SK-N-SH (cell line): ENCODE measurements around the gene APBA2. TPM values are rescaled to one million over a fixed set of nuclear protein-coding genes. Genes with fewer than 3 reads are reported as not detected.
A peak's percentile ranks its signal among the peaks of the same experiment; 100 is the strongest.

Source experiments
- CTCF ChIA-PET: fragments of 300-600, 350-600 bp; formaldehyde crosslinking; extraction: SDS; loops from one replicate; lab custom pipeline; 2021; lab: Yijun Ruan, JAX
- POLR2A ChIA-PET: fragments of 350-600 bp; sonication (Branson Sonifier 250); formaldehyde crosslinking; extraction: SDS; loops from one replicate; lab custom pipeline; 2020; ENCODE audit warnings: antibody characterized with exemption, inconsistent platforms; lab: Yijun Ruan, JAX
- DNase-seq: peaks from one replicate; pipeline ENCODE4 v3.0.0; 2012
- H2AFZ ChIP-seq: fragments of 200-600 bp; sonication (generic); 2 replicates; pipeline ENCODE4 v1.8.1; 2016; ENCODE audit warnings: antibody characterized with exemption, mild to moderate bottlenecking, low read depth
- H3F3A ChIP-seq: fragments of 200-600 bp; sonication (generic); replicated peaks from 2 replicates; pipeline ENCODE3; 2016; ENCODE audit warnings: antibody characterized with exemption, mild to moderate bottlenecking; ENCODE audit not compliant: insufficient read depth
- H3K27ac ChIP-seq, 2 experiments: fragments of 200-500 bp in 1 of 2; fragments of 200-600 bp in 1 of 2; sonication (Bioruptor generic) in 1 of 2; sonication (generic), shearing (Covaris generic) in 1 of 2; 2 replicates each; pipeline versions ENCODE4 v1.5.1 to v1.6.1; 2014 to 2016; ENCODE audit warnings: low read depth in 2 of 2, inconsistent platforms in 1 of 2, low read length in 1 of 2, mild to moderate bottlenecking in 1 of 2, mixed read lengths in 1 of 2
- H3K27me3 ChIP-seq: fragments of 200-600 bp; sonication (generic), shearing (Covaris generic); 2 replicates; pipeline ENCODE4 v1.6.1; 2016; ENCODE audit warnings: mixed run types; ENCODE audit not compliant: insufficient read depth
- H3K36me3 ChIP-seq, 2 experiments: fragments of 200-500 bp in 1 of 2; fragments of 200-600 bp in 1 of 2; sonication (Bioruptor generic) in 1 of 2; sonication (generic) in 1 of 2; replicated peaks in 1 of 2; 2 replicates each; pipeline versions ENCODE3 to v1.5.1; 2014 to 2016; ENCODE audit warnings: low read length in 1 of 2, mild to moderate bottlenecking in 1 of 2; ENCODE audit not compliant: insufficient read depth in 2 of 2, control insufficient read depth in 1 of 2
- H3K4me1 ChIP-seq, 2 experiments: fragments of 200-500 bp in 1 of 2; fragments of 200-600 bp in 1 of 2; sonication (Bioruptor generic) in 1 of 2; sonication (generic), shearing (Covaris generic) in 1 of 2; 2 replicates each; pipeline versions ENCODE4 v1.5.1 to v1.6.1; 2014 to 2016; ENCODE audit warnings: low read depth in 1 of 2, low read length in 1 of 2, mixed run types in 1 of 2; ENCODE audit not compliant: insufficient read depth in 2 of 2, control insufficient read depth in 1 of 2
- H3K4me2 ChIP-seq: fragments of 200-600 bp; sonication (generic), shearing (Covaris generic); 2 replicates; pipeline ENCODE4 v1.6.1; 2017; ENCODE audit warnings: mixed run types
- H3K4me3 ChIP-seq, 2 experiments: fragments of 200-500 bp in 1 of 2; fragments of 200-600 bp in 1 of 2; sonication (Bioruptor generic) in 1 of 2; sonication (generic), shearing (Covaris generic) in 1 of 2; 2 replicates each; pipeline versions ENCODE4 v1.5.1 to v1.8.1; 2014 to 2016; ENCODE audit warnings: low read depth in 2 of 2, inconsistent platforms in 1 of 2, low read length in 1 of 2, mild to moderate bottlenecking in 1 of 2, mixed read lengths in 1 of 2, moderate library complexity in 1 of 2
- H3K79me2 ChIP-seq: fragments of 200-600 bp; sonication (generic); 2 replicates; pipeline ENCODE4 v1.8.1; 2017; ENCODE audit warnings: mild to moderate bottlenecking; ENCODE audit not compliant: insufficient read depth
- H3K9ac ChIP-seq: fragments of 200-600 bp; sonication (generic); 2 replicates; pipeline ENCODE4 v1.6.1; 2017; ENCODE audit warnings: mixed run types
- H3K9me2 ChIP-seq: fragments of 200-600 bp; sonication (generic); 2 replicates; pipeline ENCODE4 v1.6.1; 2017; ENCODE audit warnings: mixed run types
- H3K9me3 ChIP-seq: fragments of 200-600 bp; sonication (generic); 2 replicates; pipeline ENCODE4 v1.6.1; 2017; ENCODE audit warnings: mixed run types, mild to moderate bottlenecking, moderate library complexity
- H4K20me1 ChIP-seq: fragments of 200-600 bp; sonication (generic); 2 replicates; pipeline ENCODE4 v1.6.1; 2017; ENCODE audit warnings: mild to moderate bottlenecking, mixed run types; ENCODE audit not compliant: insufficient read depth
- EZH2phosphoT487 ChIP-seq: fragments of 200-600 bp; sonication (generic); IDR thresholded peaks from 2 replicates; pipeline ENCODE4 v1.6.1; 2017; ENCODE audit warnings: low read depth, mixed run types, mild to moderate bottlenecking, antibody characterized with exemption, moderate library complexity, borderline replicate concordance
- JUND ChIP-seq: IDR thresholded peaks from 2 replicates; pipeline ENCODE4 v1.4.0; 2012
- PBX3 ChIP-seq: IDR thresholded peaks from 2 replicates; pipeline ENCODE4; 2012
- RXRA ChIP-seq: IDR thresholded peaks from 2 replicates; pipeline ENCODE4 v1.4.0; 2012; ENCODE audit warnings: low read depth, mild to moderate bottlenecking, borderline replicate concordance
- TAF1 ChIP-seq: IDR thresholded peaks from 2 replicates; pipeline ENCODE4 v1.6.1; 2012; ENCODE audit warnings: low read depth, mild to moderate bottlenecking, low read length, moderate library complexity, borderline replicate concordance
- USF2 ChIP-seq: fragments of 150-350 bp; IDR thresholded peaks from 2 replicates; pipeline ENCODE4 v1.6.1; 2017; ENCODE audit warnings: antibody characterized with exemption, low read length, low read depth, borderline replicate concordance
- ZBTB33 ChIP-seq: IDR thresholded peaks from 2 replicates; pipeline ENCODE4 v1.4.0; 2012; ENCODE audit warnings: low read depth, borderline replicate concordance
- WGBS: methylation state at CpG from one replicate; pipeline ENCODE4 v1.1.6; 2017; ENCODE audit warnings: low lambda C conversion rate; 5-methylcytosine and 5-hydroxymethylcytosine counted together
- polyA plus RNA-seq, 3 experiments: library from polyadenylated mRNA; depleted of rRNA; stranded (reverse); fragments of >200 nt; gene quantifications; 2 replicates each; pipeline ENCODE4 v1.2.3, GENCODE V29; 2012
- TF ChIP-seq, protein P1 (sequence below): fragments of 200-600 bp; sonication (generic); IDR thresholded peaks from 2 replicates; pipeline ENCODE4 v1.6.1; 2017; ENCODE audit warnings: antibody characterized with exemption, mild to moderate bottlenecking, moderate library complexity
- TF ChIP-seq, protein P2 (sequence below): fragments of 150-350 bp; IDR thresholded peaks from 2 replicates; pipeline ENCODE4 v1.6.1; 2016; ENCODE audit warnings: mild to moderate bottlenecking, low read depth, low read length

APBA2 gene
- polyA plus RNA-seq, 1 of the 3 experiments (the other 2 are of a cell fraction), result 12.7 TPM

DNA sequence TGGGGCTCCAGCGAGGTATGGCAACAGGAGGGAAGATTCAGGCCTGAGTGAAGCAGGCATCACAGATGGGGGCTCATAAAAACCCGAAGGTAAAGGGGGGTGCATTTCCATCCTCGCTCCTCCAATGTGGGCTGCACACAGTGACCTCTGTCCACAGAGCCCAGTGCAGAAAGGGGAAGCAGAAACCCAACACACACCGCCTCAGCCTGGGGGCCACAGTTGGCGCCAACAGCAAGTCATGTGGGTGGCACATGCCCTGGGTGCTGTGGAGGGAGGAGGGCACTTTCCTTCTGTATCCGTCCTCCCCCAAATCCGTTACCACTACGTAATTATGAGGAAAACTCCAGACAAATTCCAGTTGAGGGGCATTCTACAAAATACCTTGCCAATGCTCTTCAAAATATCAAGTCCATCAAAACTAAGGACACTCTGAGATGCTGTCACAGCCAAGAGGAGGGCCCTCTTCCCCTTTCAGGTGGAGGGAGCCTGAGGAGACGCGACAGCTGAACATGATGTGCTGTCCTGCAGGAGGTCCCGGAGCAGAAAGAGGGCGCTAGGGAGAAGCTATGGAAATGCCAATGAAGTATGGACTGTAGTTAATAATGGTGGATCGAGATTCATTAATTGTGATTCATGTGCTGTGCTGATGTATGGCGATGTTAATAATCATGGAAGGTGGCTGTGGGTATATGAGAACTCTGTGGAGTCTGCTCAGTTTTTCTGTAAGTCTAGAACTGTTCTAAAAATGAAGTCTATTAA lies 16.4 kb downstream of the APBA2 start:
- Histone ChIP-seq H3K36me3 (no peaks in the 10 kb centered on the region), H3K9me2 (no peaks in the 10 kb centered on the region), H4K20me1 (no peaks in the 10 kb centered on the region), H3K4me2 (no peak overlapping the region), H3K79me2 (no peaks in the 10 kb centered on the region), H3K9me3 (no peaks in the 10 kb centered on the region), H2AFZ (no peak overlapping the region), H3K9ac (no peak overlapping the region), H3K27me3 (no peaks in the 10 kb centered on the region), H3K27ac (no peak overlapping the region; a peak in 1 of 4 replicates), H3K4me1 (peaks cover 0 to 26% of the 10 kb centered on the region in 2 experiments; a peak in 1 of 4 replicates), H3K4me3 (no peak overlapping the region), H3F3A (no peaks in the 10 kb centered on the region)
- TF ChIP-seq, protein P1, sequence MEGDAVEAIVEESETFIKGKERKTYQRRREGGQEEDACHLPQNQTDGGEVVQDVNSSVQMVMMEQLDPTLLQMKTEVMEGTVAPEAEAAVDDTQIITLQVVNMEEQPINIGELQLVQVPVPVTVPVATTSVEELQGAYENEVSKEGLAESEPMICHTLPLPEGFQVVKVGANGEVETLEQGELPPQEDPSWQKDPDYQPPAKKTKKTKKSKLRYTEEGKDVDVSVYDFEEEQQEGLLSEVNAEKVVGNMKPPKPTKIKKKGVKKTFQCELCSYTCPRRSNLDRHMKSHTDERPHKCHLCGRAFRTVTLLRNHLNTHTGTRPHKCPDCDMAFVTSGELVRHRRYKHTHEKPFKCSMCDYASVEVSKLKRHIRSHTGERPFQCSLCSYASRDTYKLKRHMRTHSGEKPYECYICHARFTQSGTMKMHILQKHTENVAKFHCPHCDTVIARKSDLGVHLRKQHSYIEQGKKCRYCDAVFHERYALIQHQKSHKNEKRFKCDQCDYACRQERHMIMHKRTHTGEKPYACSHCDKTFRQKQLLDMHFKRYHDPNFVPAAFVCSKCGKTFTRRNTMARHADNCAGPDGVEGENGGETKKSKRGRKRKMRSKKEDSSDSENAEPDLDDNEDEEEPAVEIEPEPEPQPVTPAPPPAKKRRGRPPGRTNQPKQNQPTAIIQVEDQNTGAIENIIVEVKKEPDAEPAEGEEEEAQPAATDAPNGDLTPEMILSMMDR, result peak; percentile 37; the same call in 1 of the 2 replicates
- no peak for TF ChIP-seq USF2
- no peak for TF ChIP-seq JUND
- TF ChIP-seq, protein P2, sequence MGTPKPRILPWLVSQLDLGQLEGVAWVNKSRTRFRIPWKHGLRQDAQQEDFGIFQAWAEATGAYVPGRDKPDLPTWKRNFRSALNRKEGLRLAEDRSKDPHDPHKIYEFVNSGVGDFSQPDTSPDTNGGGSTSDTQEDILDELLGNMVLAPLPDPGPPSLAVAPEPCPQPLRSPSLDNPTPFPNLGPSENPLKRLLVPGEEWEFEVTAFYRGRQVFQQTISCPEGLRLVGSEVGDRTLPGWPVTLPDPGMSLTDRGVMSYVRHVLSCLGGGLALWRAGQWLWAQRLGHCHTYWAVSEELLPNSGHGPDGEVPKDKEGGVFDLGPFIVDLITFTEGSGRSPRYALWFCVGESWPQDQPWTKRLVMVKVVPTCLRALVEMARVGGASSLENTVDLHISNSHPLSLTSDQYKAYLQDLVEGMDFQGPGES, result no peak
- no peak for TF ChIP-seq TAF1
- no peak for TF ChIP-seq PBX3
- no peak for TF ChIP-seq RXRA
- no peak for TF ChIP-seq EZH2phosphoT487
- TF ChIP-seq ZBTB33, result no peak
- POLR2A ChIA-PET, result interaction anchor here (2.2 kb wide), 1 partner anchor 10 kb away, joined by 6 read pairs; no protein-coding TSS in a partner anchor
- 84% methylated on average over 13 of the region's 14 CpGs for WGBS
- no peak for DNase-seq
- CTCF ChIA-PET, result interaction anchor here (1.0 to 2.2 kb wide), 6 partner anchors 11 to 200 kb away, joined by 3 to 8 read pairs (median 5); partner anchors contain the start of gene APBA2
